AG04450 (cell line): ENCODE results near the gene PLAAT2. TPM values are rescaled to one million over a fixed set of nuclear protein-coding genes. Genes with fewer than 3 reads are reported as not detected.

Experiments used
- CTCF ChIA-PET: fragments of 300-600, 350-600 bp; formaldehyde crosslinking; extraction: SDS; loops from one replicate; lab custom pipeline; 2022; ENCODE audit warnings: antibody characterized with exemption, inconsistent platforms; lab: Charles Lee
- POLR2A ChIA-PET: fragments of 350-600 bp; formaldehyde crosslinking; extraction: SDS; loops from one replicate; lab custom pipeline; 2021; ENCODE audit warnings: antibody characterized with exemption, inconsistent platforms; lab: Yijun Ruan, JAX
- DNase-seq: peaks from one replicate; pipeline ENCODE4 v3.0.0-alpha.2; 2011; ENCODE audit warnings: low read depth, low spot score
- H3K27ac ChIP-seq: one replicate; pipeline ENCODE4 v1.5.1; 2012; ENCODE audit warnings: low read depth, low read length, control low read depth
- H3K27me3 ChIP-seq: one replicate; pipeline ENCODE4 v1.6.0; 2012; ENCODE audit warnings: low read length; ENCODE audit not compliant: control insufficient read depth, insufficient read depth
- H3K4me3 ChIP-seq: 2 replicates; pipeline ENCODE4 v1.5.1; 2011; ENCODE audit warnings: mild to moderate bottlenecking, low read depth, low read length, control low read depth
- H3K9me3 ChIP-seq: 2 replicates; pipeline ENCODE4 v1.5.1; 2012; ENCODE audit warnings: low read length; ENCODE audit not compliant: control insufficient read depth, insufficient read depth
- polyA minus RNA-seq: library from RNA; depleted of rRNA, polyadenylated mRNA; stranded (reverse); fragments of >200 nt; gene quantifications from 2 replicates; pipeline ENCODE4 v1.2.3, GENCODE V29; 2011; rRNA and poly(A)+ RNA removed
- polyA plus RNA-seq: library from polyadenylated mRNA; depleted of rRNA; stranded (reverse); fragments of >200 nt; gene quantifications from 2 replicates; pipeline ENCODE4 v1.2.3, GENCODE V29; 2011; rRNA removed
- TF ChIP-seq, protein P1 (sequence below): IDR thresholded peaks from 2 replicates; pipeline ENCODE4 v1.5.1; 2011; ENCODE audit warnings: low read depth, low read length, control low read depth, inconsistent platforms

Gene PLAAT2
- polyA plus RNA-seq (not detected in 2 replicates), polyA minus RNA-seq (0.87 TPM in 1 of 2 replicates, not detected in the other)

GRCh38 chr11:63563201-63564055, at the start of gene PLAAT2:
Gene PLAAT2 (minus strand): TSS chr11:63563379. CDS start chr11:63563324, 55 bp downstream.
- no peak within 1 kb of the TSS for H3K4me3 ChIP-seq
- DNase-seq, result no peak
- H3K9me3 ChIP-seq, result no peaks in the 10 kb centered on the region; the same call in 1 of the 2 replicates
- ChIA-PET POLR2A (no interaction called here), CTCF (interaction anchor here (1.5 kb wide), 1 partner anchor 84 kb away, joined by 3 read pairs; no protein-coding TSS in a partner anchor)
- TF ChIP-seq, protein P1, sequence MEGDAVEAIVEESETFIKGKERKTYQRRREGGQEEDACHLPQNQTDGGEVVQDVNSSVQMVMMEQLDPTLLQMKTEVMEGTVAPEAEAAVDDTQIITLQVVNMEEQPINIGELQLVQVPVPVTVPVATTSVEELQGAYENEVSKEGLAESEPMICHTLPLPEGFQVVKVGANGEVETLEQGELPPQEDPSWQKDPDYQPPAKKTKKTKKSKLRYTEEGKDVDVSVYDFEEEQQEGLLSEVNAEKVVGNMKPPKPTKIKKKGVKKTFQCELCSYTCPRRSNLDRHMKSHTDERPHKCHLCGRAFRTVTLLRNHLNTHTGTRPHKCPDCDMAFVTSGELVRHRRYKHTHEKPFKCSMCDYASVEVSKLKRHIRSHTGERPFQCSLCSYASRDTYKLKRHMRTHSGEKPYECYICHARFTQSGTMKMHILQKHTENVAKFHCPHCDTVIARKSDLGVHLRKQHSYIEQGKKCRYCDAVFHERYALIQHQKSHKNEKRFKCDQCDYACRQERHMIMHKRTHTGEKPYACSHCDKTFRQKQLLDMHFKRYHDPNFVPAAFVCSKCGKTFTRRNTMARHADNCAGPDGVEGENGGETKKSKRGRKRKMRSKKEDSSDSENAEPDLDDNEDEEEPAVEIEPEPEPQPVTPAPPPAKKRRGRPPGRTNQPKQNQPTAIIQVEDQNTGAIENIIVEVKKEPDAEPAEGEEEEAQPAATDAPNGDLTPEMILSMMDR, result no peak
- no peak within 1 kb of the TSS for H3K27ac ChIP-seq
- H3K27me3 ChIP-seq, result peaks cover 8% of the 10 kb centered on the region

DNA sequence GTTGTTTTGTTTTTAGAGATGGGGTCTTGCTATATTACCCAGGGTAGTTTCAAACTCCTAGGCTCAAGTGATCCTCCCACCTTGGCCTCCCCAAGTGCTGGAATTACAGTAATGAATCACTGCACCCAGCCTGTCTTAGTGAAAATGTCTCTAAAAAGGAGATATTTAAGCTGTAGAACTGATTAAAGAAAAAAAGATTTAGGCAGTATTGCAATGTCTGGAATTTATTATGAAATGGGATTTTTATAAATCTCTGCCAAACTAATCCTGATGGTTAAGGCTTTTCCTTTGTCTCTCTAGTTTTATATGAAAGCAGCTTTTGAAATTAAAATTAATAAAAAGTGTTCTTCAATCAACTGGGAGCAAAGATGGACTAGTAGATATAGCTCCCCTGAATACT, 49.0 kb upstream of the PLAAT2 start:
- no peak for DNase-seq
- CTCF ChIA-PET, result no interaction called here
- no peak overlapping the region for H3K4me3 ChIP-seq
- POLR2A ChIA-PET, result no interaction called here
- H3K27me3 ChIP-seq, result no peaks in the 10 kb centered on the region
- TF ChIP-seq, protein P1, result no peak
- no peaks in the 10 kb centered on the region; the same call in 1 of the 2 replicates for H3K9me3 ChIP-seq
- no peak overlapping the region for H3K27ac ChIP-seq

GRCh38 chr11:63611395-63611747, 48.2 kb upstream of the PLAAT2 start:
- H3K9me3 ChIP-seq, result no peaks in the 10 kb centered on the region; the same call in 1 of the 2 replicates
- DNase-seq, result no peak
- TF ChIP-seq, protein P1, result no peak
- no peaks in the 10 kb centered on the region for H3K27me3 ChIP-seq
- no peak overlapping the region for H3K4me3 ChIP-seq
- CTCF ChIA-PET, result no interaction called here
- no peak overlapping the region for H3K27ac ChIP-seq
- POLR2A ChIA-PET, result no interaction called here

GRCh38 chr11:63610604-63611394, 47.6 kb upstream of the PLAAT2 start:
- ChIA-PET POLR2A (no interaction called here), CTCF (no interaction called here)
- Histone ChIP-seq H3K4me3 (no peak overlapping the region), H3K27me3 (no peaks in the 10 kb centered on the region), H3K27ac (no peak overlapping the region), H3K9me3 (peaks cover 3% of the 10 kb centered on the region; the same call in 1 of the 2 replicates)
- TF ChIP-seq, protein P1, result no peak
- no peak for DNase-seq
